SK-N-SH (cell line): ENCODE results near the gene C2orf49.

ENCODE experiments used
- CHD2 ChIP-seq: fragments of 150-350 bp; IDR thresholded peaks from 2 replicates; pipeline ENCODE4 v1.6.1; 2018; ENCODE audit warnings: low read length; ENCODE audit not compliant: partially characterized antibody
- CTCF ChIP-seq: fragments of 200-600 bp; sonication (generic); IDR thresholded peaks from 2 replicates; pipeline ENCODE4 v1.6.1; 2017; ENCODE audit warnings: antibody characterized with exemption, mild to moderate bottlenecking, moderate library complexity
- EP300 ChIP-seq, 2 experiments: IDR thresholded peaks; 2 replicates each; pipeline versions ENCODE4 v1.4.0 to v1.6.1; 2012; ENCODE audit warnings: borderline replicate concordance in 1 of 2, low read depth in 1 of 2, low read length in 1 of 2
- EZH2phosphoT487 ChIP-seq: fragments of 200-600 bp; sonication (generic); IDR thresholded peaks from 2 replicates; pipeline ENCODE4 v1.6.1; 2017; ENCODE audit warnings: low read depth, mixed run types, mild to moderate bottlenecking, antibody characterized with exemption, moderate library complexity, borderline replicate concordance
- FOXJ3 ChIP-seq: sonication (generic); formaldehyde crosslinking; IDR thresholded peaks from 2 replicates; pipeline ENCODE4 v1.5.1; 2020; ENCODE audit warnings: mild to moderate bottlenecking, missing genetic modification reagents
- JUND ChIP-seq: IDR thresholded peaks from 2 replicates; pipeline ENCODE4 v1.4.0; 2012
- MXI1 ChIP-seq: IDR thresholded peaks from 2 replicates; pipeline ENCODE4 v1.6.1; 2012; ENCODE audit warnings: mild to moderate bottlenecking, low read depth, low read length, improper control_type of control experiment
- PBX3 ChIP-seq: IDR thresholded peaks from 2 replicates; pipeline ENCODE4; 2012
- POLR2AphosphoS5 ChIP-seq: IDR thresholded peaks from 2 replicates; pipeline ENCODE4 v1.6.1; 2012; ENCODE audit warnings: low read depth, low read length
- RAD21 ChIP-seq: IDR thresholded peaks from 2 replicates; pipeline ENCODE4 v1.6.1; 2012; ENCODE audit warnings: mild to moderate bottlenecking, low read length
- RFX5 ChIP-seq: IDR thresholded peaks from 2 replicates; pipeline ENCODE4 v1.6.1; 2012; ENCODE audit warnings: mild to moderate bottlenecking, improper control_type of control experiment, low read length
- TAF1 ChIP-seq: IDR thresholded peaks from 2 replicates; pipeline ENCODE4 v1.6.1; 2012; ENCODE audit warnings: low read depth, mild to moderate bottlenecking, low read length, moderate library complexity, borderline replicate concordance
- TEAD4 ChIP-seq: IDR thresholded peaks from 2 replicates; pipeline ENCODE4 v1.4.0; 2012; ENCODE audit warnings: mild to moderate bottlenecking, borderline replicate concordance; ENCODE audit not compliant: insufficient read depth

- TF ChIP-seq EZH2phosphoT487, result no peak
- peak; percentile 39 for TF ChIP-seq RAD21
- no peak for TF ChIP-seq RFX5
- TF ChIP-seq CHD2, result no peak
- no peak for TF ChIP-seq POLR2AphosphoS5
- peak; percentile 60 for TF ChIP-seq CTCF
- TF ChIP-seq EP300 (IDR thresholded peaks at IDR 0.05; ENCODE audit: borderline replicate concordance in 1 of 2, low read depth in 1 of 2, low read length in 1 of 2), result no peak
- no peak for TF ChIP-seq TEAD4
- no peak for TF ChIP-seq PBX3
- TF ChIP-seq JUND, result no peak
- TF ChIP-seq MXI1, result no peak
- no peak for TF ChIP-seq TAF1
- TF ChIP-seq FOXJ3 (CRISPR knock-in tag), result no peak
Measured at GRCh38 chr2:105287692-105288091, 49.6 kb upstream of the C2orf49 start.
